H1 (cell line): ENCODE results near the gene WDR91. TPM values are rescaled to one million over a fixed set of nuclear protein-coding genes. Genes with fewer than 3 reads are reported as not detected.

Experiments
- PHF8 ChIP-seq: fragments of 200-600 bp; sonication (generic); conservative IDR thresholded peaks from 2 replicates; pipeline ENCODE4 v1.7.1; 2012; ENCODE audit warnings: low read depth, mild to moderate bottlenecking, inconsistent platforms, low read length, moderate library complexity
- SUZ12 ChIP-seq: fragments of 200-600 bp; sonication (generic); IDR thresholded peaks from 2 replicates; pipeline ENCODE4 v1.6.1; 2012; ENCODE audit warnings: mild to moderate bottlenecking, inconsistent platforms, low read length, moderate library complexity, mixed read lengths
- polyA plus RNA-seq, 7 experiments: library from polyadenylated mRNA; depleted of rRNA in 3 of 7; stranded (reverse) in 5 of 7; unstranded in 2 of 7; fragments of >200 nt in 5 of 7; fragments of 200-250 nt in 2 of 7; gene quantifications; 1 replicate in 5 of 7; 2 replicates in 1 of 7; 4 replicates in 1 of 7; pipeline versions ENCODE4 v1.2.1 to v1.2.3, GENCODE V29; 2011 to 2013; ENCODE audit warnings: missing spikeins in 2 of 7, mixed read lengths in 2 of 7
- total RNA-seq: library from RNA; stranded (reverse); fragmentation: NEBNext Ultra II Directional; extraction: Animal tissue kit (Norgen Biotek cat#: 25700); gene quantifications from 2 replicates; pipeline ENCODE4 v1.2.1, GENCODE V29; 2021
- TF ChIP-seq, protein P1 (sequence below): IDR thresholded peaks from 2 replicates; pipeline ENCODE4 v1.6.1; 2012; ENCODE audit warnings: inconsistent platforms
- TF ChIP-seq, protein P2 (sequence below): IDR thresholded peaks from 2 replicates; pipeline ENCODE4 v1.6.1; 2011; ENCODE audit warnings: low read depth, mild to moderate bottlenecking, low read length; ENCODE audit not compliant: insufficient read depth

The WDR91 gene
- total and polyA plus RNA-seq, 2 of the 8 experiments (the other 6 are each of a cell fraction or from before 2014, with no cell fraction given) = 8.2 to 14.7 TPM

DNA sequence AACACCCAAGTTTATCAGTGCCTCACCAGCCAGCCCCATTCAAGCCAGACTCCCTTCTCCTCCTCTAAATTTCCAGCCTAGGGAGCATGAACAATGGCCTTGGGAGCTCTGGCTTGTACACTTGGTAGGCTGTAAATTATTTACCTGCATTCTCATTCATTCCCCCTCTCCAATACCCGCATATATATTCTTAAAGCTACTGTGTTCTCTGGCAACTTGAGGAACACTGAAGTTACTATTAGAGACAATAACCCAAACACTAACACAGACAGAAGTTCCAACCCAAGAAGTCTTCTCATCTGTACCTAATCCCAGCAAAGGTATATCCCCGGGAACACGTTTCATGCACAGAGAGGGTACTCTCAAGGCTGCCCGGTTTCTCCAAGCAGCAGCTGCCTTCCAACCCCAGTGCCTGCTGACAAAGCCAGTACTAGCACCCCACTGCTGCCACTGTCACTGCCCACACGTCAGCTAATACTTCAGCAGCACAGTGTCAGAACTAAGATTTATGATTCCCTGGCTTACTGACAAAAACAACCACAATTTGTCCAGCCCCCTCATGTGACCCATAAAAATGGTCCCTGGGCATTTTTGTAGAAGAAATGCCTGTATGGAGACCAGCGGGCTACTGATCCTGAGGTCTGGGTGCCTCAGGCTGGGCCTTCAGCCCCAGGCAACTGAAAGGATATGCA, 3.1 kb downstream of the WDR91 start (continued):
- TF ChIP-seq PHF8 (no peak), SUZ12 (no peak)
- TF ChIP-seq, protein P1, sequence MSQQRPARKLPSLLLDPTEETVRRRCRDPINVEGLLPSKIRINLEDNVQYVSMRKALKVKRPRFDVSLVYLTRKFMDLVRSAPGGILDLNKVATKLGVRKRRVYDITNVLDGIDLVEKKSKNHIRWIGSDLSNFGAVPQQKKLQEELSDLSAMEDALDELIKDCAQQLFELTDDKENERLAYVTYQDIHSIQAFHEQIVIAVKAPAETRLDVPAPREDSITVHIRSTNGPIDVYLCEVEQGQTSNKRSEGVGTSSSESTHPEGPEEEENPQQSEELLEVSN = no peak
- TF ChIP-seq, protein P2, sequence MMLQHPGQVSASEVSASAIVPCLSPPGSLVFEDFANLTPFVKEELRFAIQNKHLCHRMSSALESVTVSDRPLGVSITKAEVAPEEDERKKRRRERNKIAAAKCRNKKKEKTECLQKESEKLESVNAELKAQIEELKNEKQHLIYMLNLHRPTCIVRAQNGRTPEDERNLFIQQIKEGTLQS = no peak
